Measurements from ENCODE around the gene SLC22A5.

DNA sequence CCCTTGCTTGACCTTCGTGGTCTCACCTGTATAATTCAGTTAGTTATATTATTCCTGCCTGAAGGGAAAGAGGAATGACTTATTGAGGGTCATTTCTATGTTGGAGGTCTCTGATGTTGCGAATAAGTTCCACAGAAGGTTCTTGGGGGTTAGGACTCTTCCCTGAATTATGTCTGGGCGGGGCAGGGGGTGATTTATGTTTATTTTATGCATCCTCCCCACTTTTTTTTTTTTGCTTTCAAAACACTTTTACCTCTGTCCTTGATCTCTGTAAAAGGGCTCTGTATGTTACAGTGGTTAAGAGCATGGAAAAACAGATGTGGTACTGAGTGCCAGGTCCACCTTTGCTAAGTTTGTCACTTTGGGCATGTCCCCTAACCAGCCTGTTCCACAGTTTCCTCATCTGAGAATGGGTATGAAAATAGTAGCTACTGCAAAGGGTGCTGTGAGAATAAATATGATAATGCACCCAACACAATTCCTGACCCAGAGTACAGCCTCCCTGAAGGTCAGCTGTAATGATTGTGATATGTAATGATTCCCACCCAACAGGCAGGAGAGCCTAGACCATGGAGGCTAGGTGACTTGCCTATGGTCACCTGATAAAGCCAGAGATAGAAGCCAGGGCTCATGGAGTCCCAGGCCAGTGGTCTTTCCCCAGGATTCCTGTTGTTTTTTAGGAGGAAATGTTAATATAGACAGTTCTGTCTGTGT, 54.8 kb downstream of the SLC22A5 start:
- TF ChIP-seq CEBPB (IDR thresholded peaks at IDR 0.05; ENCODE audit: low read depth, low read length), result no peak
- no peak for TF ChIP-seq HDAC2 (IDR thresholded peaks at IDR 0.05; ENCODE audit: borderline replicate concordance in 1 of 2, low read depth in 2 of 2, low read length in 2 of 2)
- TF ChIP-seq, protein P1, sequence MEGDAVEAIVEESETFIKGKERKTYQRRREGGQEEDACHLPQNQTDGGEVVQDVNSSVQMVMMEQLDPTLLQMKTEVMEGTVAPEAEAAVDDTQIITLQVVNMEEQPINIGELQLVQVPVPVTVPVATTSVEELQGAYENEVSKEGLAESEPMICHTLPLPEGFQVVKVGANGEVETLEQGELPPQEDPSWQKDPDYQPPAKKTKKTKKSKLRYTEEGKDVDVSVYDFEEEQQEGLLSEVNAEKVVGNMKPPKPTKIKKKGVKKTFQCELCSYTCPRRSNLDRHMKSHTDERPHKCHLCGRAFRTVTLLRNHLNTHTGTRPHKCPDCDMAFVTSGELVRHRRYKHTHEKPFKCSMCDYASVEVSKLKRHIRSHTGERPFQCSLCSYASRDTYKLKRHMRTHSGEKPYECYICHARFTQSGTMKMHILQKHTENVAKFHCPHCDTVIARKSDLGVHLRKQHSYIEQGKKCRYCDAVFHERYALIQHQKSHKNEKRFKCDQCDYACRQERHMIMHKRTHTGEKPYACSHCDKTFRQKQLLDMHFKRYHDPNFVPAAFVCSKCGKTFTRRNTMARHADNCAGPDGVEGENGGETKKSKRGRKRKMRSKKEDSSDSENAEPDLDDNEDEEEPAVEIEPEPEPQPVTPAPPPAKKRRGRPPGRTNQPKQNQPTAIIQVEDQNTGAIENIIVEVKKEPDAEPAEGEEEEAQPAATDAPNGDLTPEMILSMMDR (IDR thresholded peaks at IDR 0.05; ENCODE audit: control extremely low read depth in 1 of 3, insufficient read depth in 1 of 3, low read depth in 1 of 3, low read length in 3 of 3), result no peak
- no peak for TF ChIP-seq POLR2AphosphoS5 (IDR thresholded peaks at IDR 0.05; ENCODE audit: low read depth, low read length)
- TF ChIP-seq POLR2A (IDR thresholded peaks at IDR 0.05; ENCODE audit: control extremely low read depth in 1 of 2, low read depth in 2 of 2, low read length in 2 of 2), result no peak
- no peak for TF ChIP-seq EGR1 (IDR thresholded peaks at IDR 0.05; ENCODE audit: borderline replicate concordance, low read depth, low read length)

Measured in H1 (cell line).